PC-3 (cell line): ENCODE data around the gene HMGA1.
A peak's percentile ranks its signal among the peaks of the same experiment; 100 is the strongest.

Experiments used
- EZH2 ChIP-seq: fragments of 300-600 bp; sonication (generic); IDR thresholded peaks from one replicate; pipeline ENCODE4 v1.6.1; 2017; ENCODE audit warnings: antibody characterized with exemption, mild to moderate bottlenecking, low read length; ENCODE audit not compliant: unreplicated experiment
- TF ChIP-seq, protein P1 (sequence below): fragments of 300-600 bp; sonication (generic); conservative IDR thresholded peaks from 2 replicates; pipeline ENCODE4 v1.5.1; 2017; ENCODE audit warnings: antibody characterized with exemption, low read depth, mild to moderate bottlenecking, low read length

- TF ChIP-seq, protein P1, sequence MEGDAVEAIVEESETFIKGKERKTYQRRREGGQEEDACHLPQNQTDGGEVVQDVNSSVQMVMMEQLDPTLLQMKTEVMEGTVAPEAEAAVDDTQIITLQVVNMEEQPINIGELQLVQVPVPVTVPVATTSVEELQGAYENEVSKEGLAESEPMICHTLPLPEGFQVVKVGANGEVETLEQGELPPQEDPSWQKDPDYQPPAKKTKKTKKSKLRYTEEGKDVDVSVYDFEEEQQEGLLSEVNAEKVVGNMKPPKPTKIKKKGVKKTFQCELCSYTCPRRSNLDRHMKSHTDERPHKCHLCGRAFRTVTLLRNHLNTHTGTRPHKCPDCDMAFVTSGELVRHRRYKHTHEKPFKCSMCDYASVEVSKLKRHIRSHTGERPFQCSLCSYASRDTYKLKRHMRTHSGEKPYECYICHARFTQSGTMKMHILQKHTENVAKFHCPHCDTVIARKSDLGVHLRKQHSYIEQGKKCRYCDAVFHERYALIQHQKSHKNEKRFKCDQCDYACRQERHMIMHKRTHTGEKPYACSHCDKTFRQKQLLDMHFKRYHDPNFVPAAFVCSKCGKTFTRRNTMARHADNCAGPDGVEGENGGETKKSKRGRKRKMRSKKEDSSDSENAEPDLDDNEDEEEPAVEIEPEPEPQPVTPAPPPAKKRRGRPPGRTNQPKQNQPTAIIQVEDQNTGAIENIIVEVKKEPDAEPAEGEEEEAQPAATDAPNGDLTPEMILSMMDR, result peak; percentile 24; the same call in 1 of the 2 replicates
- TF ChIP-seq EZH2, result no peak
These were observed 35.6 kb downstream of the HMGA1 start for GRCh38 chr6:34272013-34272926.
